GM12873 (cell line): ENCODE data around the gene STAT5B.
A peak's percentile ranks its signal among the peaks of the same experiment; 100 is the strongest.

Source experiments
- CTCF ChIP-seq: IDR thresholded peaks from 2 replicates; pipeline ENCODE4 v1.5.1; 2012; ENCODE audit warnings: low read depth, mild to moderate bottlenecking, moderate library complexity, low read length, control low read depth; ENCODE audit not compliant: insufficient read depth; ENCODE audit errors: missing control alignments

The STAT5B gene

GRCh38 chr17:42260318-42260717 lies 15.9 kb downstream of the STAT5B start:
- no peak for TF ChIP-seq CTCF

GRCh38 chr17:42255445-42255844 lies 20.7 kb downstream of the STAT5B start:
- TF ChIP-seq CTCF: no peak

GRCh38 chr17:42253578-42253977 lies 22.6 kb downstream of the STAT5B start:
- no peak for TF ChIP-seq CTCF

- no peak for TF ChIP-seq CTCF
Measured at GRCh38 chr17:42252597-42253550, 23.3 kb downstream of the STAT5B start.

GRCh38 chr17:42251115-42251514 lies 25.1 kb downstream of the STAT5B start:
- peak; percentile 19 for TF ChIP-seq CTCF

DNA sequence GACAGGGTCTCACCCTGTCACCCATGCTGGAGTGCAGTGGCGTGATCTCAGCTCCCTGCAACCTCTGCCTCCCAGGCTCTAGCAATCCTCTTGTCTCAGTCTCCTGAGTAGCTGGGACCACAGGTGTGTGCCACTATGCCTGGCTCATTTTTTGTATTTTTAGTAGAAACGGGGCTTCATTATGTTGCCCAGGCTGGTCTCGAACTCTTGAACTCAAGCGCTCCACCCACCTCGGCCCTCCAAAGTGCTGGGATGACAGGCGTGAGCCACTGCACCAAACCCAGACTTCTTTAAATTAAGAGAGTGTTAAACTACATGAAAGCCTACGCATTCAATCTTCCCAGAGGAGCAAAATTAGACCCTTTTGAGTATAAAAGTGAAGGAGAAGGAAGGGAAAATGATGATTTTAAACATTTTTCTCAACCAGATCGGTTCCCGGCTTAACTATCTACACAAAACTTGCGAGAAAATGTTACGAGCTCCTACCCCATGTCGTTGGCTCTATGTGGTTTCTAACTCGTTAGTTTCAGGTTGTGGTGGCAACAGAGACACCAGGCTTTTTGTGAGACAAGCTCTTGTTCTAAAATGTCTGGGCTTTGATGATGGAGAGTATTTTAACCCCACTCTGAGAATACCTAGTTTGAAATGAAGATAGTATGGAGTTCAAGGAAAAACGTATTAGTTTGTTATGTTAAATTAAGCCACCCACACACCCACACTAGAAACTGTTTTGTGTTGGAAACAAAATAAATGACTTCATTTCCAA lies 26.3 kb downstream of the STAT5B start:
- TF ChIP-seq CTCF: no peak
